ENCODE measurements around the gene KICS2.
"Not testable (repeated sequence)": the region's sequence is repeated elsewhere in the genome, so short reads cannot be mapped to it uniquely, and the experiment has no call there.

The KICS2 gene

GRCh38 chr12:64218597-64218996, 3.5 kb downstream of the KICS2 start:
- no peak for TF ChIP-seq CTCF (conservative IDR thresholded peaks at IDR 0.05)
- no peak overlapping the region for H3K27ac ChIP-seq

GRCh38 chr12:64217643-64218042, 4.5 kb downstream of the KICS2 start:
- not testable (repeated sequence) for H3K27ac ChIP-seq

- TF ChIP-seq CTCF (conservative IDR thresholded peaks at IDR 0.05) = no peak
- H3K27ac ChIP-seq = no peak overlapping the region
Measured at GRCh38 chr12:64216239-64216638, 5.9 kb downstream of the KICS2 start.

GRCh38 chr12:64212119-64212746, 9.9 kb downstream of the KICS2 start:
- no peak for TF ChIP-seq CTCF (conservative IDR thresholded peaks at IDR 0.05)
- H3K27ac ChIP-seq = no peak overlapping the region

- no peak overlapping the region for H3K27ac ChIP-seq
- TF ChIP-seq CTCF (conservative IDR thresholded peaks at IDR 0.05) = no peak
Measured at GRCh38 chr12:64207453-64207852, 14.6 kb downstream of the KICS2 start.

GRCh38 chr12:64205542-64205941, 16.6 kb downstream of the KICS2 start:
- H3K27ac ChIP-seq = no peak overlapping the region
- no peak for TF ChIP-seq CTCF (conservative IDR thresholded peaks at IDR 0.05)

- no peak for TF ChIP-seq CTCF (conservative IDR thresholded peaks at IDR 0.05)
- H3K27ac ChIP-seq = no peak overlapping the region
Measured at GRCh38 chr12:64203775-64204174, 18.3 kb downstream of the KICS2 start.

GRCh38 chr12:64203036-64203435, 19.1 kb downstream of the KICS2 start:
- H3K27ac ChIP-seq = no peak overlapping the region
- no peak for TF ChIP-seq CTCF (conservative IDR thresholded peaks at IDR 0.05)

- H3K27ac ChIP-seq = not testable (repeated sequence)
Measured at GRCh38 chr12:64195841-64196240, 26.3 kb downstream of the KICS2 start.
